WI38 (cell line): ENCODE data around the gene PAX5.

Experiments
- H3K4me3 ChIP-seq: 2 replicates; pipeline ENCODE4 v1.5.1; 2011; ENCODE audit warnings: low read depth, mild to moderate bottlenecking, control low read depth, low read length
- CTCF ChIP-seq: IDR thresholded peaks from 2 replicates; pipeline ENCODE4 v1.5.1; 2012; ENCODE audit warnings: low read depth, mild to moderate bottlenecking, control low read depth, low read length

PAX5 gene

GRCh38 chr9:36997414-36997813, 36.7 kb downstream of the PAX5 start:
- no peak for TF ChIP-seq CTCF
- H3K4me3 ChIP-seq, result no peak overlapping the region

GRCh38 chr9:36996706-36997086, 37.4 kb downstream of the PAX5 start:
- no peak for TF ChIP-seq CTCF
- no peak overlapping the region for H3K4me3 ChIP-seq

- peak; percentile 69 for TF ChIP-seq CTCF
- H3K4me3 ChIP-seq, result peak overlapping the region; percentile 32
These were observed 38.0 kb downstream of the PAX5 start for GRCh38 chr9:36995927-36996705.

- TF ChIP-seq CTCF, result no peak
- H3K4me3 ChIP-seq, result no peak overlapping the region
These were observed 39.9 kb downstream of the PAX5 start for GRCh38 chr9:36993933-36994764.

- no peak for TF ChIP-seq CTCF
- no peak overlapping the region for H3K4me3 ChIP-seq
These were observed 41.4 kb downstream of the PAX5 start for GRCh38 chr9:36992501-36993316.

GRCh38 chr9:36991516-36992134, 42.4 kb downstream of the PAX5 start:
- TF ChIP-seq CTCF, result peak; percentile 47
- H3K4me3 ChIP-seq, result no peak overlapping the region
